ENCODE data around the gene CHST13. TPM values are rescaled to one million over a fixed set of nuclear protein-coding genes. Genes with fewer than 3 reads are reported as not detected.

Gene CHST13
- total RNA-seq, 1 experiment from 2014 or later: 0.91 TPM

GRCh38 chr3:126535636-126536035 lies 11.7 kb downstream of the CHST13 start:
- TF ChIP-seq TCF7L2 (IDR thresholded peaks at IDR 0.05; ENCODE audit: borderline replicate concordance, extremely low read depth, insufficient read depth, insufficient read length) (no peak), EGR1 (IDR thresholded peaks at IDR 0.05; ENCODE audit: low read depth) (no peak), JUND (IDR thresholded peaks at IDR 0.05) (no peak), EZH2phosphoT487 (IDR thresholded peaks at IDR 0.05; ENCODE audit: borderline replicate concordance) (no peak), ZNF274 (IDR thresholded peaks at IDR 0.05; ENCODE audit: low read depth, low read length) (no peak), SIN3A (IDR thresholded peaks at IDR 0.05; ENCODE audit: low read depth) (no peak), ATF3 (IDR thresholded peaks at IDR 0.05) (no peak), SP1 (IDR thresholded peaks at IDR 0.05; ENCODE audit: low read depth) (no peak), ZFX (IDR thresholded peaks at IDR 0.05) (no peak), CTCF (IDR thresholded peaks at IDR 0.05 in 2 of 3, conservative IDR thresholded peaks at IDR 0.05 in 1 of 3; ENCODE audit: borderline replicate concordance in 1 of 3, insufficient read depth in 1 of 3, low read depth in 2 of 3, low read length in 2 of 3) (no peak), ZBTB33 (IDR thresholded peaks at IDR 0.05; ENCODE audit: extremely low read depth, insufficient replicate concordance, low read length) (no peak), YY1 (IDR thresholded peaks at IDR 0.05; ENCODE audit: extremely low read depth, insufficient replicate concordance, low read depth, low read length) (no peak)
- TF ChIP-seq, protein P1, sequence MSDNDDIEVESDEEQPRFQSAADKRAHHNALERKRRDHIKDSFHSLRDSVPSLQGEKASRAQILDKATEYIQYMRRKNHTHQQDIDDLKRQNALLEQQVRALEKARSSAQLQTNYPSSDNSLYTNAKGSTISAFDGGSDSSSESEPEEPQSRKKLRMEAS (IDR thresholded peaks at IDR 0.05): no peak
- Histone ChIP-seq H3K27ac (ENCODE audit: low read depth, low read length) (no peak overlapping the region), H3K9me3 (ENCODE audit: control insufficient read depth in 1 of 2, insufficient read depth in 1 of 2, low read depth in 1 of 2, low read length in 2 of 2) (no peaks in the 10 kb centered on the region), H3K9me2 (ENCODE audit: insufficient read depth) (no peaks in the 10 kb centered on the region), H3K4me2 (ENCODE audit: low read length) (no peak overlapping the region), H3K79me2 (ENCODE audit: insufficient read depth, low read length) (no peaks in the 10 kb centered on the region), H3K27me3 (ENCODE audit: insufficient read depth, low read length) (peaks cover 50% of the 10 kb centered on the region), H2AFZ (ENCODE audit: low read depth, low read length, poor library complexity, severe bottlenecking) (no peak overlapping the region), H4K20me1 (ENCODE audit: insufficient read depth) (no peaks in the 10 kb centered on the region), H3K4me1 (ENCODE audit: control insufficient read depth in 1 of 2, insufficient read depth in 2 of 2, low read length in 2 of 2) (peaks cover 8 to 9% of the 10 kb centered on the region in 2 experiments; a peak in 3 of 4 replicates), H3K36me3 (ENCODE audit: control insufficient read depth in 1 of 2, insufficient read depth in 2 of 2, low read length in 2 of 2) (no peaks in the 10 kb centered on the region), H3K4me3 (replicated peaks in 1 of 2; ENCODE audit: low read depth in 1 of 2, low read length in 2 of 2) (no peak overlapping the region), H3K9ac (ENCODE audit: low read length) (no peak overlapping the region)
- no TSS peak for BruUV-seq (replicated peaks)
- no peak for ATAC-seq
- ChIA-PET CTCF (no interaction called here), POLR2A (no interaction called here), RAD21 (ENCODE audit: low non-redundant PET in 1 of 2, low total read pairs in 2 of 2, uncharacterized antibody in 2 of 2, unreplicated experiment in 2 of 2) (no interaction called here)
- intact Hi-C loops (cut with micrococcal nuclease): no loop called here
- DNase-seq (ENCODE audit: low read depth, low spot score): no peak

Data from HCT116 (cell line).